DMS153 treated with DMSO at 0.1 percent for 48 hours (cell line): Measurements from ENCODE around the gene SELENOM.
"Not testable (repeated sequence)": the region's sequence is repeated elsewhere in the genome, so short reads cannot be mapped to it uniquely, and the experiment has no call there.

Experiments
- DNase-seq: peaks from one replicate; lab custom pipeline; 2025; ENCODE audit not compliant: unreplicated experiment; lab: John Stamatoyannopoulos, UW

The SELENOM gene

DNA sequence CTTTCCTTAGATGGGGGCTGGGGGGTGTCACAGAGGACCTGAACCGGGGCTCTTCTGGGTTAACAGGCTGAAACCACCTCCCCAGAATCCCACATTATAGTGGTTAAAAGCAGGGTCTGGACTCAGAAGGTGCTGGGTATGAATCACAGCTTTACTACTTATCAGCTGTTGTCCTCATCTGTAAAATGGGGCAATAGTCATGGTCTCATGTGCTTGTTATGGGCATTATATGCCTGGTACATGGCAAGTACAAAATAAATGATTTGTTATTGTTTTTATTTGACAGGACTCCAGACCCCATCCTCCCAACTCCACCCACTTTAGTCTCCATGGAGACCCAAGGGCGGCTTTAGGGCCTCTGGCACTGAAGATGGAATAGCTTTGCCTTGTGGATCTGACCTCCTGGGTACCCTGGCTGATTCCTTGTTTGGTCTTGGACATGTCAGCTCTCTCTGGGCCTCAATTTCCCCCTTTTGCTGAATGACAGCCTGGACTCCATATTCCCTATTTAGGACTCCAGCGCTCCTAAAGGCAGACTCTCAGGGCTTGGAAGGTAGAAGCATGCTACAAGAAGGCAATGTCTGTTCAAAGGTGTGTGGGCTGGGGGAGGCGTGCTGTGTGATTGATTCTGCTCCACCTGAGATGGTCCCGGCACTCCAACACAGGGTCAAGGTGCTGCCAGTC is 27.1 kb downstream of the SELENOM start:
- no peak for DNase-seq

DNA sequence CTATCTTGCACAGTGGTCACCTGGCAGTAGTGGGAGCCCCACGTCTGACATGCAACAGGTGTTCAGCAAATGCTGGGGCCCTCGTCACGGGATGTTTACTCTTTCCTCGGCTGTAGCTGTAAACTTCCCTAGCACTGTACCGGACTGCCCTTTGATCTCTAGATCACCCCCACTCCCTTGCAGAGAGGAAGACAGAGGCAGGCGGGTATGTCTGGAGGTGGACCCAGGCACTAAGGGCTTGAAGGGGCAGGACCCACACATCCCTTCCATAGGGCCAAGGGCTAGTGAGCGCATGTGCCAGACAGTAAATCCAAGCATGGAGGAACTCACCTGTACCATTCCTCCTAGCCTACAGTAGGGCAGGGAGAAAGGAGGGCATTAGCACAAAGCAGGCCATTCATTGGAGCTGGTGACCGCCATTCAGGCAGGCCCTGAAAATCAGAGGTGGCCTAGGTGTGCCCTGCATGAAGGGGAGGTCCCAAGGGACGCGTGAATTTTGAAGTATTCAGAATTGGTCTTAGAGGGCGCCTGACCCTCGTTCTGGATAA is 28.2 kb downstream of the SELENOM start:
- peak; percentile 58 for DNase-seq

DNA sequence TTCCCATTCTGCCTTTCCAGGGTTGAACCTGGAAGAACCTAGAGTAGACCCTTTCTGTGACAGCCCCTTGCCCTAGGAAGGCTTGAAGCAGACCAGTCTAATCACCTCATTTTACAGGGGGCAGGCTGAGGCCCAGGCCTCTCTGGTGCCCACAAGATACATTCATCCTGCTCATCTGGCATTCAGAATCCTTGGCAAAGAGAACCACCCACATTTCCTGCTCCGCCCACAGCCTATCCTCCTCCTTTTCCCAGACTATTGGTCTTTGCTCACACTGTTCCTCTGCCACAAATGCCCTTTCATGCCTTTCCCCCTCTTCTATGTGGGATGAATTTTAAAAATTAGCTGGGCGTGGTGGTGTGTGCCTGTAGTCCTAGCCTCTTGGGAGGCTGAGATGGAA is 29.0 kb downstream of the SELENOM start:
- DNase-seq = not testable (repeated sequence)

DNA sequence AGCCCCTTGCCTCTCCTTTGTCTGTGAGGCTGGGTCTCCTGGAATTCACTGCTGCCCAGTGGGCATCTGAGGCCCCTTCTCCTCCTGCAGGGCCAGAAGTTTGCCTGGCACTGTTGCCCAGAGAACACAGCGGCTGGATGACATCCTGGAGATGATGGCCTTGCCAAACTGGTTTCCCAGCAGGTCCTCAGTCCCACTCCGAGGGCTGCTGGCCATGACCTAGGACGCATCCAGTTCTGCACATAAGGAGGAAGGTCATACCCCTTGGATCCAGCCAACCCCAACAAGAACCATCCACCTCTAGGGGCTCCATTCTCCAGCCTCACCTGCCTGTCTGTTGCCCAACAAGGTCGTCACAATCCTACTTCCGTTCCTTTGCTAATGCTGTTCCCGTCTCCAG is 29.7 kb downstream of the SELENOM start:
- DNase-seq = no peak

DNA sequence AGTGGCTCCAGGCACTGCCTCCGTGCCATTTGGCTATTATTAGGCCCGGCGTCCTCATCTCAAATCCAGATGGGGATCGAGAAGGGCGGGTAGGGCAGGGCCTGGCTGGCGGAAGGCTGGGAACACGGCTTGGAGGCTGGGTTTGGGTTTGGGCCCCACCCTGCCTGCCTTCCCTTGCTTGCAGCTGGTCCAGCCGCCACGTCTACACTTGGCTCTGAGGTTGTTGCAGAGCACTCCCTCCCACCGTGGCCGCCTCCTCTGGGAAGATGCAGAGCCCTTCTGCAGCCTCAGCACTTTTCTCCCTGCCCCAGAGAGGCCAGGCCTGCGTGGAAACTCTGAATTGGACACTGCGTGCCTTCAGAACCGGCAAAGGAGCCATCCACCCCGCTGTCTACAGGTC is 31.4 kb downstream of the SELENOM start:
- DNase-seq = no peak

DNA sequence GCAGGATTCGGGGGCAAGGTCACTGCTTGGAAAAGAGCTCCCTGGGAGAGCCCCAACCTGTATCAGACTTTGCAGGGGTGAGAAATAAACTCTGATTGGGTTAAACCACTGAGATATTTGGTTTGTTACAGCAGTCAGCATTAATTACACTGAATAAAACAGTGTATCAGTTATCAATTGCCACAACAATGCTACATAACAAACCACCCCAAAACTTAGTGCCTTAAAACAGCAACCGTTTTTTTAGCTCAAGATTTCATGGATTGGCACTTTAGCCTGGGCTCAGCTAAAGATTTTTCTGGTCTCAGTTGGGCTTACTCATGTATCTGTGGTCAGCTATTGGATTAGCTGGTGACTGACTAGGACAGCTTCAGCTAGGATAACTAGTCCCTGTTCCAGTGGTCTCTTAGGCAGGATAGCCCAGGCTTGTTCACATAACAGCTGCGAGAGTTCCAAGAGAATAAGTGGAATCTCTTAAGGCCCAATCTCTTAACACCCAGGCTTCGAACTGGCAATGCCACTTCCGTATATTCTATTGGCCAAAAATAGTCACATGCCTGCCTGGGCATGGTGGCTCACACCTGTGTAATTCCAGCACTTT is 33.7 kb downstream of the SELENOM start:
- not testable (repeated sequence) for DNase-seq

DNA sequence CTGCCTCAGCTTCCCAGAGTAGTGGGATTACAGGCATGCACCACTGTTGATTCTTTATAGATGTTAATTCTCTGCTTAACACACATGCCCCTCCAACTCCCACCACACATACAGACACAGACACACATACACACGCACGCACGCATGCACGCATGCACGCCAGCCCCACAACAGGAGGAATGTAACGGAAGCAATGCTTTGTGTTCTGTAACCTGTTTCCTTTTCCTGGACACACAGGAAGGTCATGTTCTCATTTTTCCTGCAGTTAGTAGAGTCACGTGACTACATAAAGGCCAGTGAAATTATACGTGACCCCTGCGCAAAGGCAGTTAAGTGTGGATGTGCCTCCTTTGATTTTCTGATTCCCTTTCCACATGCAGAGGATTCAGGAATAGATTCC is 34.2 kb downstream of the SELENOM start:
- not testable (repeated sequence) for DNase-seq

DNA sequence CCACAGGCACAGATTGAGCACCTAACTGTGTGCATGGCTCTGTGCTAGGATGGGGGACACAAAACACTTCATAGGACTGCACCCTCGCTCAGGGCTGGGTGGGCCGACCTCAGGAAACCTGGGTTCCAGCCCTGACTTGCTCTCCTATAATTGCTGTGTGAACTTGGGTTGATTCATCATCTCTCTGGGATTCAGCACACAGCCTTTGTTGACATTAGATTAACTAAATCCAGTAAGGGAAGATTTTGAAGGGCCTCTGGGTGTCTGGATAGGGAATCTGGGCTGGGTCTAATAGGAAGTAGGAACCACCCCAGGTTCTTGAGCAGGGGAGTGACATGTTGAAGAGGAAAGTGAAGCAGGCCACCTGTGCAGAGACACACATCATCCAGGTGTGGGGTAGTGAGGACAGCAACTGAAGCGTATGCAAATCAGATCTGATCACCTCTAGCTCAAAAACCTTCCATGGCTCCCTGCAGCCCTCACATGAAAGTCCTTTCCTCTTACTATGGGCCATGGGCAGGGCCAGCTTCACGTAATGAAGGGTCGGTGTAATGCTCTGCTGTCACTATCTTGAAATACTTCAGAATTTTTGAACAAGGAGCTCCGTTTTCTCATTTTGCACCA is 37.6 kb downstream of the SELENOM start:
- DNase-seq = not testable (repeated sequence)

DNA sequence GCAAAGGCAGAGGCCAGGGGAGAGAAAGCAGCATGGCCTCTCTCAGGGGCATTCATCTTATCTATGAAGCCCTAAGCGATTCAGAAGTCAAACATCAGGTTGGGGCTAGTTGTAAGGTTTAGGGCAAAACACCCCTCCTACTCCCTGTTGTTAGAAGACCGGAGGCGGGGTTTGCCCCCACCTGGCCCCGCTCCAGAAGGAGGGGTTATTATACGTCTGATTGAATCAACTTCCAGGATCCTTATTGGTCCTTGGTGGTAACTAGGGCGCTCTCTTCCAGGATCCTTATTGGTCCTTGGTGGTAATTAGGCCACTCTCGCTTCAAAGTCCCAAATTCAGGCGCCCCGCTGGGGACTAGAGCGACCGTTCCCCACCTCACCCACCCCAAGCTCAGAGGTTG is 38.4 kb downstream of the SELENOM start:
- no peak for DNase-seq

DNA sequence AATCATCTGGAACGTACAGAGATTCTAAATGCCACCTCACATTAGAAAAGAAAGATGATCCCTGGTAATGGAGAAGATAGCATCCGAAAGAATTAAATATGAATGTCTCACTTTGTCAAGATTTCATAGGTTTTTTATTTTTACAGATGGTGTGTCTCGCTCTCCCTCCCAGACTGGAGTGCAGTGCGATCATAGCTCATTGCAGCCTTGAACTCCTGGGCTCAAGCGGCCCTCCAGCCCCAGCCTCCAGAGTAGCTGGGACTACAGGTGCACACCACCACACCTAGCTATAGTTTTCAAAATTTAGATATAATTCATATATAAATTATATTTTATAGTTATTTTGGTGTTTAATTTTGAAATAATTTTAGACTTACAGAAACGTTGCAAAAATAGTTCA is 43.0 kb downstream of the SELENOM start:
- DNase-seq = no peak

DNA sequence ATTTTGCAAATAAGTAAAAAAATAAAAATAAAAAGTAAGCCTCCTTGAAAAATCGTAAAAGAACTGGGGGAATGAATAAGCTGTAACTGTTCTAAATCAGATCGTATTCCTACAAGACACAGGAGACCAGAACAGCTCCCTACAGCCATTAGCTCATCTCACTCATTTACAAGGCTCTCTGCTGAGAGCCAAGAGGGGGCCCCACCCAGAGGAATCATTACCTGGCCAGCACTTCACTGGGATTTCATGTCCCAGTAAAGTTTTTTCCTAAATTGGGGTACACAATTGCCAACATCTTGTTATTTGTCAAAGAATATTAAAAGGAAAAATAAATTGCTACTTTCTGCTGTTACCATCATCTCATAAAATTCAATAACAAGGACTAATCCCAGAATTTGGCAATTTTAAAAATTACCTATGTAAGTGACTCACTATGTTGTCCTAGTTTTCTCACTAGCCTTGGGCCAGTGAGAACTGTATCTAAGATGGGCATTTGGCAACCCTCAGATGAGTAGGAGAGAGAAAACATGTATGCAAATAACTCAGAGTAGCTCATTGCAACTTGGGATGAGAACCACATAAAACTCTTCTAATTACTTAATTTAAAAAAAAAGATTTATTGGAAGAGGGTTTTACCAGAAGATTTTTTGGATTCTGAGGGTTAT is 44.7 kb downstream of the SELENOM start:
- DNase-seq = no peak

DNA sequence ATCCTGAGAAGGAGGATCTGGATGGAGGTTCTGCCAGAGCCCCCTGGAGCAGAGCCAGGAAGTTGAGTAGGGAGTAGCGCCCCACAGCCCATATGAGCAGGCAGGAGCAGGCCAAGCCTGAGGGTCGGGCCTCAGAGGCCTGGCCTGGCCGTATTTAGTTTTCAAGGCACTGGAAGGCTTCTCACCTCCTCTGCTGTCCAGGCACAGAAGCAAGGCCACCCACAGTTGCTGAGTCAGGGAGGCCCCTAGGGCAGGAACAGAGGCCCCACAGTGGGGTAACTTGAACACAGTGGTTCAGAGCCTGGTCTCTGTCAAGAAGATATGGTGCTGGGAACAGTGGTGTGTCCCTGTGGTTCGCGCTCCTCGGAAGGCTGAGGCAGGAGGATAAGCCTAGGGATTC is 47.7 kb downstream of the SELENOM start:
- not testable (repeated sequence) for DNase-seq

DNA sequence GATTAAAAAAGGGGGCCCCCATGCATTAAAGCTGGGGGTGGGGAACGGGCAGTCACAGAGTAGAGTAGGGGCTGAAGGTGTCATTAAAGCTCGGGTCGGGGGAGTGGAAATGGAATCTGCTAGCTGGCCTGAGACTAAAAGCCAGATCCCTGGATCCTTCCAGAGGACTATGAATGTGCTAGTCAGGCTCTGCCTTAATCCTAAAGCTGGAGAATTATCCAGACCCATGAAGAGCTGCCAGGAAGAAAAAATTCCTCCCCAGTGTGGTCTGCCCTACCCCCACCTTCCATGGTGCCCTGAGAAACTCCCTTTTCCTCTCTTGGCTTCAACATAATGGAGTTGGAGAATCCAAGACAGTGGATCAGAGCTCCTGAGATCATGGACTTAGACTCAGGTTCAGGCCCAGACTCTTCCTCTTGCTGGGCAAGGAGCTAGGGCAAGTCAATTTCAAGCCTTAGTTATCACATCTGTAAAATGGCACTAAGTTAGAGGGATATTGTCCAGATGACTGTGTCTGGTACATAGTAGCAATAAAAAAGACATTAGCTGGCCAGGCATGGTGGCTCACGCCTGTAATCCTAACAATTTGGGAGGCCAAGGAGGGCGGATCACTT is 50.3 kb downstream of the SELENOM start:
- no peak for DNase-seq

DNA sequence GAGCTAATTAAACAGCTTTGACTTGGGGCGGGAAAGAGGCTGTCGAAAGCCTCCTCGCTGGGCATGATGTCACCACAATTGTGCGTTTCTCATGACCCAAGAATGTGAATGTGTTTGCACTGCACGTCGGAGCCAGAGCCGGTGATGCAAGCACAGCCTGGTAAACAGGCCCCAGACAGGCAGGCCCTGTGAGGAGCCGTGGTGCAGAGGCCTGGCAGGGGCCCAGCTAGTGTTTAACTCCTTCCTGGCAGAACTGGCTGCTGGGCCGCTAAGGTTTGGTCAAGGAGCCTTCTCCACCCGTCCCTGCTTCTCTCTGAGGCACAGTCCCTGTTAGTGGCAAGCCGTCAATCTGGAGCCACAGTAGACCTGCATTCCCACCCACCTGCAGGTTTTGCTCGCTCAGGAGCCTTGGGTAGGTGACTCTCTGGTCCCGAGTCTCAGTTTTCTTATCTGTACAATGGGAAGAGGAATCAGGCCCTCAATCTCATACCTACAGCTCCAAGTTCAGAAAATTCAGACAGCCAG is 51.7 kb downstream of the SELENOM start:
- peak; percentile 56 for DNase-seq

DNA sequence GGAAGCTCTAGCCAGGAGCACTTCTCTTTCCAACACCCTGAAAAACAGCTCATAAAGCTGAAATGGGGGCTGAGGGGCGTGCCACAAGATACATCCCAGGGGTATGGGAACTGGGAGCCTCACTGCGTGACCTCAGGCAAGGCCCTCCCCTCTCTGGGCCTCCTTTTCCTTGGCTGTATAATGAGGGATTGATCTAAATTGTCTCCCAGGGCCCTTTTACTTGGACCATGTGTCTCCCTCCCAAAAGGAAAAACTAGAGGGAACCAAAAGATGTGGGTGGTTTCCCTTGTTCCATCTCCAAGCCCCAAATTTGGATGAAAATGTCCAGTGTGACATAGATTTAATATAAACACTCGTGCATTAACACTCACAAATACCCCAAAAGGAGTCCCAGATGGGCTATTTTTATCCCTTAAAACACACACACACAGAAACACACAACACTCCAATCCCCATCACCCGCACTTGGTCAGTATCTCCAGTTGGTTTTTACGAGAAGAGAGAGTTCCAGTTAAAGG is 52.2 kb downstream of the SELENOM start:
- no peak for DNase-seq
